ENCODE results near the gene MT1M.

- TF ChIP-seq EZH2 (IDR thresholded peaks at IDR 0.05; ENCODE audit: borderline replicate concordance, low read length) (no peak), CTCF (IDR thresholded peaks at IDR 0.05; ENCODE audit: low read length) (no peak)
These were observed 46.7 kb downstream of the MT1M start for GRCh38 chr16:56679078-56679730.
